Measurements from ENCODE around the gene RAB43.

DNA sequence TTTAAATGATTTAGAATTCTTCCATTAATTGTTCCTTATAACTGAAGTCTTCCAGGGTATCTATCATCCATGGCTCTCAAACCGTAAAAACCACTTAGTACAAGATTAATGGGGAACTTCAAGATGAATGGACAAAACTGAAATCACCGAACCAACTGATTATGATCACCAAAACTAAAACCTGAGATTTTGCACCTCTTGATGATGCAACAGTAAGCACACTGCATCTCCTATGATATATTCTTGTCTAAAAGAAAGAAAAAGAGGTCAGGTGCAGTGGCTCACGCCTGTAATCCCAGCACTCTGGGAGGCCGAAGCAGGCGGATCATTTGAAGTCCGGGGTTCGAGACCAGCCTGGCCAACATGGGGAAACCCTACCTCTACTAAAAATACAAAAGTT lies 42.9 kb upstream of the RAB43 start:
- TF ChIP-seq, protein P1, sequence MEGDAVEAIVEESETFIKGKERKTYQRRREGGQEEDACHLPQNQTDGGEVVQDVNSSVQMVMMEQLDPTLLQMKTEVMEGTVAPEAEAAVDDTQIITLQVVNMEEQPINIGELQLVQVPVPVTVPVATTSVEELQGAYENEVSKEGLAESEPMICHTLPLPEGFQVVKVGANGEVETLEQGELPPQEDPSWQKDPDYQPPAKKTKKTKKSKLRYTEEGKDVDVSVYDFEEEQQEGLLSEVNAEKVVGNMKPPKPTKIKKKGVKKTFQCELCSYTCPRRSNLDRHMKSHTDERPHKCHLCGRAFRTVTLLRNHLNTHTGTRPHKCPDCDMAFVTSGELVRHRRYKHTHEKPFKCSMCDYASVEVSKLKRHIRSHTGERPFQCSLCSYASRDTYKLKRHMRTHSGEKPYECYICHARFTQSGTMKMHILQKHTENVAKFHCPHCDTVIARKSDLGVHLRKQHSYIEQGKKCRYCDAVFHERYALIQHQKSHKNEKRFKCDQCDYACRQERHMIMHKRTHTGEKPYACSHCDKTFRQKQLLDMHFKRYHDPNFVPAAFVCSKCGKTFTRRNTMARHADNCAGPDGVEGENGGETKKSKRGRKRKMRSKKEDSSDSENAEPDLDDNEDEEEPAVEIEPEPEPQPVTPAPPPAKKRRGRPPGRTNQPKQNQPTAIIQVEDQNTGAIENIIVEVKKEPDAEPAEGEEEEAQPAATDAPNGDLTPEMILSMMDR (IDR thresholded peaks at IDR 0.05), result no peak
- TF ChIP-seq MYC (IDR thresholded peaks at IDR 0.05; ENCODE audit: borderline replicate concordance, low read length) (no peak), POLR2A (IDR thresholded peaks at IDR 0.05; ENCODE audit: low read length) (no peak), RAD21 (conservative IDR thresholded peaks at IDR 0.05 in 1 of 2, IDR thresholded peaks at IDR 0.05 in 1 of 2) (no peak), RNF2 (IDR thresholded peaks at IDR 0.05; ENCODE audit: borderline replicate concordance, low read depth) (no peak), SMC3 (IDR thresholded peaks at IDR 0.05) (no peak)
